LNCAP (cell line): ENCODE measurements around the gene NOL3.

ENCODE experiments used
- TF ChIP-seq, protein P1 (sequence below): fragments of 450-650 bp; IDR thresholded peaks from 2 replicates; pipeline ENCODE4 v1.5.1; 2017; ENCODE audit warnings: mild to moderate bottlenecking

NOL3 gene

DNA sequence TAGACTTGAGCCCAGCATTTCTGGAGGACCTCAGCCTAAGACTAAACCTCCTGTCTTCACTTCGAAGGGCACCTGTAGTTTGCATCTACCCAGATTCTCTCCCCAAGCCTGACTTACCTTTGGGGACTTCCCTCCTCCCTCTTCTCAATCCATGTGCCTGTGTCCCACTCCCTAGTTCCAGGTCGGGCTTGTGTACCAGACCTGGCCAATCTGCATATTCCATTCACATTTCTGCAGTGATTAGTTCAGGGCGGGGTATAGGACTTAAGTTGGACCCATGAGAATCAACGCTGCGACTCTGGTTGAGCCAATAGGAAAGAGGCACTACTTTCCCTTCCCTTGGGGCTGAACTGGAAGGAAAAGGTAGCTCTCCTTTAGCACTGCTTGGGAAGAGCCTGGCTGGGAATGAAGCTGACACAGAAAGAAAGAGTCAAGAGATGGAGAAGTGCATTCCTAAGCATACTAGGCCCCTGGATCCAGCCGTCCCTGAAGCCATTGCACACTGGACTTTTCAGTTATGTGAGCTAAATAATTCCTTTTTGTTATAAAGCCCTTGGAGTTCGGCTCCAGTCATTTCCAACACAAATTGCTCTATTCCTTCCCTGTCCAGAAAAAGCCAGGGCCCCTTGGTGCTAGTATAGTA lies 13.1 kb upstream of the NOL3 start:
- TF ChIP-seq, protein P1, sequence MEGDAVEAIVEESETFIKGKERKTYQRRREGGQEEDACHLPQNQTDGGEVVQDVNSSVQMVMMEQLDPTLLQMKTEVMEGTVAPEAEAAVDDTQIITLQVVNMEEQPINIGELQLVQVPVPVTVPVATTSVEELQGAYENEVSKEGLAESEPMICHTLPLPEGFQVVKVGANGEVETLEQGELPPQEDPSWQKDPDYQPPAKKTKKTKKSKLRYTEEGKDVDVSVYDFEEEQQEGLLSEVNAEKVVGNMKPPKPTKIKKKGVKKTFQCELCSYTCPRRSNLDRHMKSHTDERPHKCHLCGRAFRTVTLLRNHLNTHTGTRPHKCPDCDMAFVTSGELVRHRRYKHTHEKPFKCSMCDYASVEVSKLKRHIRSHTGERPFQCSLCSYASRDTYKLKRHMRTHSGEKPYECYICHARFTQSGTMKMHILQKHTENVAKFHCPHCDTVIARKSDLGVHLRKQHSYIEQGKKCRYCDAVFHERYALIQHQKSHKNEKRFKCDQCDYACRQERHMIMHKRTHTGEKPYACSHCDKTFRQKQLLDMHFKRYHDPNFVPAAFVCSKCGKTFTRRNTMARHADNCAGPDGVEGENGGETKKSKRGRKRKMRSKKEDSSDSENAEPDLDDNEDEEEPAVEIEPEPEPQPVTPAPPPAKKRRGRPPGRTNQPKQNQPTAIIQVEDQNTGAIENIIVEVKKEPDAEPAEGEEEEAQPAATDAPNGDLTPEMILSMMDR: no peak

GRCh38 chr16:67157892-67158635 lies 12.3 kb upstream of the NOL3 start:
- TF ChIP-seq, protein P1: no peak

GRCh38 chr16:67158637-67159600 lies 11.4 kb upstream of the NOL3 start:
- TF ChIP-seq, protein P1: no peak

DNA sequence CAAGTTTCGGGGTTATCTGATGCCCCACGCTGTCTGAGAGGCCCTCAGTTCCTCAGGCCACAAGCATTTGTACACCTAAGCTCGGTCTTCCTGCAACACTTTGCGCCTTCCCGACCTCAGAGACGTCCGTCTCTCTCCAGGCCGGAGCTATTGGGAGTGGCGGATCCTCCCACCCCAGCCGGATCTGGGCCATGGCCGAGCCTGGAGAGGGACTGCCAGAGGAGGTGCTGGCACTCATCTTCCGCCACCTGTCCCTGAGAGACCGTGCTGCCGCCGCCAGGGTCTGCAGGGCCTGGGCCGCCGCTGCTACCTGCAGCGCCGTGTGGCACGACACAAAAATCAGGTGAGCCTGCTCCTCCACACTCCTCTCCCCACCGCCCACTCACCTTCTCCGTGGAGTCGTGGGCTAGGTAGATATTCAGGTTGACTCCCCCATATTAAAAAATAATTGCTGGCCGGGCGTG lies 8.7 kb upstream of the NOL3 start:
- TF ChIP-seq, protein P1: no peak

DNA sequence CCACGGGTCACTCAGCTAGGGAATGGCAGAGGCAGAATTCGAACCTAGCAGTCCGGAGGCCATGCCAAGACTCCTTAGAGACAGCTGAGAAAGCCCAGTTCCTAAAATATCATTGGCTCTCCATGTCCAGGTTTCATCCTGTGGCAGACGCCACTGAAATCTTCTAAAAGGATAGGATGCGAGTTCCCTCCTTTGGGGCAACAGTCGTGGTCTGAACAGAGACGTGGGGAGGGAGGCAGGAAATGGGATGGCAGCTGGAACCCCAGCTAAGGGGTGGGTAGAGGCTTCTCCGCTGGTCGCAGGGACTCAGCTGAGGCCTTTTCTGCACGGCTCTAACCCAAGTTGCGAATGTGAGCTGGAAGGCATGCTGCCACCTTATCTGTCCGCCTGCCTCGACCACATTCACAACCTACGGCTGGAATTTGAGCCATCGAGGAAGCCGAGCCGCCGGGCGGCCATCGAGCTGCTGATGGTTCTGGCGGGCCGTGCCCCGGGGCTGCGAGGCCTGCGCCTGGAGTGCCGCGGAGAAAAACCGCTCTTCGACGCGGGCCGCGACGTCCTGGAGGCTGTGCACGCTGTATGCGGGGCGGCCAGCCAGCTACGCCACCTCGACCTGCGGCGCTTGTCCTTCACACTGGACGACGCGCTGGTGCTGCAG lies 7.7 kb upstream of the NOL3 start:
- TF ChIP-seq, protein P1: no peak

- TF ChIP-seq, protein P1: no peak
These were observed 7.0 kb upstream of the NOL3 start for GRCh38 chr16:67163164-67163998.
